Hepatocyte (in vitro differentiated cells): ENCODE results near the gene MGME1.

ENCODE experiments used
- EZH2 ChIP-seq: fragments of 200-600 bp; sonication (generic); IDR thresholded peaks from 2 replicates; pipeline ENCODE4 v1.6.1; 2016; ENCODE audit warnings: antibody characterized with exemption, mild to moderate bottlenecking, borderline replicate concordance
- TF ChIP-seq, protein P1 (sequence below): fragments of 200-600 bp; sonication (generic); IDR thresholded peaks from 2 replicates; pipeline ENCODE4 v1.5.1; 2016; ENCODE audit warnings: antibody characterized with exemption, mild to moderate bottlenecking; ENCODE audit not compliant: poor library complexity

DNA sequence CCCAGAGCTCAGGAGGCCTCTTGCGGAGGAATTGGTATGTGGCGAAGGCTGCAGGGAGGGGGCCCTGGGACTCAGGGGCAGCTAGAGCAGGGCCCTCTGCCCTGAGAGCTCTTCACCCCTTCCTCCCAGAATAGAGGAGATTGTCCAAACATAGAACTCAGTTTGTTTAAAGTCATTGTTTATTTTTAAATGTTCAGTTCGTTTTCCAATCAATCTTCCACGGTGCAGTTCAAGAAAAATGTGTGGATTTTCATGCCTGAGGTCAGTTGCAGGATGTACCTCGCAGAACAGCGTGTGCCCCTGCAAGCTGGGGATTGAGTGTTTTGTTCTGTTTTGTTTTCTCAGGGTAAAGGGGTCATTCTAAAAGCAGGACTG, 37.2 kb downstream of the MGME1 start:
- TF ChIP-seq, protein P1, sequence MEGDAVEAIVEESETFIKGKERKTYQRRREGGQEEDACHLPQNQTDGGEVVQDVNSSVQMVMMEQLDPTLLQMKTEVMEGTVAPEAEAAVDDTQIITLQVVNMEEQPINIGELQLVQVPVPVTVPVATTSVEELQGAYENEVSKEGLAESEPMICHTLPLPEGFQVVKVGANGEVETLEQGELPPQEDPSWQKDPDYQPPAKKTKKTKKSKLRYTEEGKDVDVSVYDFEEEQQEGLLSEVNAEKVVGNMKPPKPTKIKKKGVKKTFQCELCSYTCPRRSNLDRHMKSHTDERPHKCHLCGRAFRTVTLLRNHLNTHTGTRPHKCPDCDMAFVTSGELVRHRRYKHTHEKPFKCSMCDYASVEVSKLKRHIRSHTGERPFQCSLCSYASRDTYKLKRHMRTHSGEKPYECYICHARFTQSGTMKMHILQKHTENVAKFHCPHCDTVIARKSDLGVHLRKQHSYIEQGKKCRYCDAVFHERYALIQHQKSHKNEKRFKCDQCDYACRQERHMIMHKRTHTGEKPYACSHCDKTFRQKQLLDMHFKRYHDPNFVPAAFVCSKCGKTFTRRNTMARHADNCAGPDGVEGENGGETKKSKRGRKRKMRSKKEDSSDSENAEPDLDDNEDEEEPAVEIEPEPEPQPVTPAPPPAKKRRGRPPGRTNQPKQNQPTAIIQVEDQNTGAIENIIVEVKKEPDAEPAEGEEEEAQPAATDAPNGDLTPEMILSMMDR: no peak
- no peak for TF ChIP-seq EZH2
